Measurements from ENCODE around the gene PPFIBP1.
"Not testable (repeated sequence)": the region's sequence is repeated elsewhere in the genome, so short reads cannot be mapped to it uniquely, and the experiment has no call there.

PPFIBP1 gene

DNA sequence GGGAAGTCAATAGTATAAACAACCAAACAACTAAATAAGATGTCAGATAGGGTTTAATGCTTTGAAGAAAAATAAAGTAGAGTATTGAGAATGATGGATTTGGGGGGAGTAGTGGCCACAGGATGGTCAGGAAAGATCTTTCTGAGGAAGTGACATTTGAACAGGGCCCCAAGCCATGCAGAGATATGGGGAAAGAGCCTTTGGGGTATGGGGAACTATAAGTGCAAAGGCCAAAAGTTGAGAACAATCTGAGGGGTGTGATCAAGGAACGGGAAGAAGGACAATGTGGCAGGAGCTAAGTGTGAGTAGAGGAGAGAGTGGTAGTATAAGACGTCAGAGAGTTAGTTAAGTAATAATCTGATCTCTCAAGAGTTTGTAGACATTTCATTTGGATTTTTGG is 188.0 kb downstream of the PPFIBP1 start:
- peaks cover 28% of the 10 kb centered on the region for H3K4me1 Mint-ChIP-seq
- TF ChIP-seq, protein P1, sequence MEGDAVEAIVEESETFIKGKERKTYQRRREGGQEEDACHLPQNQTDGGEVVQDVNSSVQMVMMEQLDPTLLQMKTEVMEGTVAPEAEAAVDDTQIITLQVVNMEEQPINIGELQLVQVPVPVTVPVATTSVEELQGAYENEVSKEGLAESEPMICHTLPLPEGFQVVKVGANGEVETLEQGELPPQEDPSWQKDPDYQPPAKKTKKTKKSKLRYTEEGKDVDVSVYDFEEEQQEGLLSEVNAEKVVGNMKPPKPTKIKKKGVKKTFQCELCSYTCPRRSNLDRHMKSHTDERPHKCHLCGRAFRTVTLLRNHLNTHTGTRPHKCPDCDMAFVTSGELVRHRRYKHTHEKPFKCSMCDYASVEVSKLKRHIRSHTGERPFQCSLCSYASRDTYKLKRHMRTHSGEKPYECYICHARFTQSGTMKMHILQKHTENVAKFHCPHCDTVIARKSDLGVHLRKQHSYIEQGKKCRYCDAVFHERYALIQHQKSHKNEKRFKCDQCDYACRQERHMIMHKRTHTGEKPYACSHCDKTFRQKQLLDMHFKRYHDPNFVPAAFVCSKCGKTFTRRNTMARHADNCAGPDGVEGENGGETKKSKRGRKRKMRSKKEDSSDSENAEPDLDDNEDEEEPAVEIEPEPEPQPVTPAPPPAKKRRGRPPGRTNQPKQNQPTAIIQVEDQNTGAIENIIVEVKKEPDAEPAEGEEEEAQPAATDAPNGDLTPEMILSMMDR (IDR thresholded peaks at IDR 0.05), result no peak
- H3K4me3 Mint-ChIP-seq, result peak overlapping the region; percentile 97
- H3K36me3 Mint-ChIP-seq (ENCODE audit: low read depth), result peaks cover 47% of the 10 kb centered on the region
- peaks cover 3% of the 10 kb centered on the region for H3K27me3 Mint-ChIP-seq (ENCODE audit: low read depth, poor library complexity)
- no peak overlapping the region for H3K27ac Mint-ChIP-seq
- DNase-seq, result no peak
- no peaks in the 10 kb centered on the region for H3K9me3 Mint-ChIP-seq

DNA sequence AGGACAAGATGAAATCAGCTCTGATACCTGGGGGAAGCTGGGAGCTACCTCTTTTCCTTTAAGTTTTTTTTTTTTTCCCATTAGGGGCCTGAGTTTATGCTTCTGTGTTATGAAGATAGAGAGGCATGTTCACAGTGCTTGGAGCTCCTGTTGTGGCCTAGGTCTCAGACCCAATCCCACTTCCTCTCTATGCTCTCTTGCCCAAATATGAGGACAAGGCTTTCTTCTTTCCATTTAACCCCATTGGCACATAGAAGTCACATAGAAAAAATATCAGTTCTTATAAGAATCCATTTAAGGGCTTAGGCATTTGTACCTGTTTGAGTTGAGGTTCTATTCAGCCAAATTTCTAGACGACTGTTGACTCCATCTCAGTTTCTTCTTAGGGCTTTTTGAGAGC is 199.2 kb downstream of the PPFIBP1 start:
- Mint-ChIP-seq H3K27ac (no peak overlapping the region), H3K4me1 (no peaks in the 10 kb centered on the region), H3K36me3 (ENCODE audit: low read depth) (peaks cover 38% of the 10 kb centered on the region), H3K9me3 (no peaks in the 10 kb centered on the region), H3K4me3 (no peak overlapping the region), H3K27me3 (ENCODE audit: low read depth, poor library complexity) (no peaks in the 10 kb centered on the region)
- DNase-seq, result no peak
- TF ChIP-seq, protein P1 (IDR thresholded peaks at IDR 0.05), result no peak

DNA sequence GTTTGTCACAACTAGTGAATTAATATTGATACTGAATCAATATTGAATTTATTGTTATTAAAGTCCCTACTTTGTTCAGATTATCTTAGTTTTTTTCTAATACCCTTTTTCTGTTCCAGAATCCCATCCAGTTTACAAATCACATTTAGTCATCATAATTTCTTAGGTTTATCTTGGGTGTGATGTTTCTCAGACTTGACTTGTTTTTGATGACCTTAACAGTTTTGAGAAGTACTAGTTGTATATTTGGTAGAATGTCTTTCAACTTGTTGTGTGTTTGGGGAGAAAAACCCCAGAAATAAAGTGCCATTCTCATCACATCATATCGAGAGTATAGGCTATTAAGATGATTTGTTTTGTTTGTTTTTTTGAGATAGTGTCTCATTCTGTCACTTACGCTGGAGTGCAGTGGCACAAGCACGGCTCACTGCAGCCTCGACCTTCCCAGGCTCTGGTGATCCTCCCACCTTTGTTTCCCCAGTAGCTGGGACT is 206.1 kb downstream of the PPFIBP1 start:
- H3K9me3 Mint-ChIP-seq, result no peaks in the 10 kb centered on the region
- H3K4me1 Mint-ChIP-seq, result no peaks in the 10 kb centered on the region
- H3K27me3 Mint-ChIP-seq (ENCODE audit: low read depth, poor library complexity), result no peaks in the 10 kb centered on the region
- peaks cover 49% of the 10 kb centered on the region for H3K36me3 Mint-ChIP-seq (ENCODE audit: low read depth)
- no peak overlapping the region for H3K4me3 Mint-ChIP-seq
- TF ChIP-seq, protein P1 (IDR thresholded peaks at IDR 0.05), result no peak
- H3K27ac Mint-ChIP-seq, result peak overlapping the region; percentile 8
- no peak for DNase-seq

DNA sequence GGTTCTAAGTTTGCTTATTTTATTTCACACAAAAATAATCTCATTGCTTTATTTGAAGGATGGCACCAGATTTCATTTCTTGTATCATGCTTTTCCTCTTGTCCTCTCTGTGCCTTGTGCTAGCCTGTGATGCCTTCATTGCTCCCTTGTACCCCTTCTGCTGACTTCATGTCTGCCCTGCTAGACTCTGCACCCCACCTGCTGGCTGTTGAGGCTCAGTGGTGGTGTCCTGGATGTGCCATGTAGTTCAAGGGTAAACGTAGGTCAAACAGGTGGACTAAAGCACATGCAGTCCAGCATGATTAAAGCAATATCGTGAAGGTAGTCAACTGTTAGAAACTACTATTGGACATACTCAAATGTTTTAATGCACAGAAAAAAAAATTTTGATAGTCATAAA is 208.3 kb downstream of the PPFIBP1 start:
- H3K27me3 Mint-ChIP-seq (ENCODE audit: low read depth, poor library complexity), result no peaks in the 10 kb centered on the region
- TF ChIP-seq, protein P1 (IDR thresholded peaks at IDR 0.05), result no peak
- no peak overlapping the region for H3K27ac Mint-ChIP-seq
- H3K36me3 Mint-ChIP-seq (ENCODE audit: low read depth), result peaks cover 48% of the 10 kb centered on the region
- DNase-seq, result no peak
- no peaks in the 10 kb centered on the region for H3K9me3 Mint-ChIP-seq
- no peak overlapping the region for H3K4me3 Mint-ChIP-seq
- no peaks in the 10 kb centered on the region for H3K4me1 Mint-ChIP-seq

DNA sequence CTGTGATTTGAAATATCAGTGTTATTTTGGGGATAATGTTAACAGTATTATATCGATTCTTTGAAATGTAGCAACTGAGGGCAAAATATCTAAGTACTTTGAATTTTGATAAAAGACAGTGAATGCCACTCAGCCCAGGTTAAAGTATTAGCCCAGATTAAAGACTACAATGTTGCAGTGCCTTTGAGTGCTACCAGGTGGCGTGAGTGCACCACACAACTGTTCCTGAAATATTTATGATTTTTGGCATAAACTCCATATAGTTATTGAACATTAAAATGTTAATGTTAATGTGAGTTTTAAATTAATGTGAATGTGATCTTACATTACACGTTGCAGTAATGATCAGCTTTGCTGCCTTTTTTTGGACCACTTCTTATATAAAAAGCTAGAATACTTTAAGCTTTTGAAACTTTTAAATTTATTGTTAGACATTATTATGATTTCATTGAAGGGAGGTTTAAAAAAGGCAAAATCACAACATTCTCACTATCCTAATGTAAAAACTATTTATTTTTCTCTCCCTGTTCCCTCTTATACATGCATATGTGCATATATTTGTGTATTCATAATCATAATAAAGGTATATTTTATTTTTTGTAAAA is 209.1 kb downstream of the PPFIBP1 start:
- Mint-ChIP-seq H3K27ac (no peak overlapping the region), H3K9me3 (no peaks in the 10 kb centered on the region), H3K4me3 (no peak overlapping the region), H3K36me3 (ENCODE audit: low read depth) (peaks cover 52% of the 10 kb centered on the region), H3K27me3 (ENCODE audit: low read depth, poor library complexity) (no peaks in the 10 kb centered on the region), H3K4me1 (no peaks in the 10 kb centered on the region)
- peak; percentile 18 for DNase-seq
- TF ChIP-seq, protein P1 (IDR thresholded peaks at IDR 0.05), result peak; percentile 76

DNA sequence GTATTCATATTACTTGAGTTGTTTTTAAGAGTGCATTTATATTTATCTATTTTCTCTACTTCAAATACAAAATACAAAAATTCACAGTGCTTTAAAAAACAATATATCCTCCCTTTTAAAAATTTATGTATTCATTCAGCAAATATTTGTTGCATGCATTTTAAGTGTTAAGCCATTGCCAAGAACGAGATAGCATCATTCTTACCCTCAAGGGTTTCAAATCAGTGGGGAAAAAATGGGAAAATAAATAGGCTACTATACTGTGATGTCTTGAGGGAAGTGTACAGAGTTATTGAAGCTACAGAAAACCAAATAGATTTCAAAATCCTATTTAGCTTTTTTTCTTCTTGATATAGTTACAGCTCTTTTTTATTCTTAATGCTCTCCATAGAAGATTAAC is 209.8 kb downstream of the PPFIBP1 start:
- Mint-ChIP-seq H3K27me3 (ENCODE audit: low read depth, poor library complexity) (no peaks in the 10 kb centered on the region), H3K4me1 (no peaks in the 10 kb centered on the region), H3K36me3 (ENCODE audit: low read depth) (peaks cover 52% of the 10 kb centered on the region), H3K27ac (no peak overlapping the region), H3K9me3 (no peaks in the 10 kb centered on the region), H3K4me3 (no peak overlapping the region)
- DNase-seq, result no peak
- TF ChIP-seq, protein P1 (IDR thresholded peaks at IDR 0.05), result no peak

DNA sequence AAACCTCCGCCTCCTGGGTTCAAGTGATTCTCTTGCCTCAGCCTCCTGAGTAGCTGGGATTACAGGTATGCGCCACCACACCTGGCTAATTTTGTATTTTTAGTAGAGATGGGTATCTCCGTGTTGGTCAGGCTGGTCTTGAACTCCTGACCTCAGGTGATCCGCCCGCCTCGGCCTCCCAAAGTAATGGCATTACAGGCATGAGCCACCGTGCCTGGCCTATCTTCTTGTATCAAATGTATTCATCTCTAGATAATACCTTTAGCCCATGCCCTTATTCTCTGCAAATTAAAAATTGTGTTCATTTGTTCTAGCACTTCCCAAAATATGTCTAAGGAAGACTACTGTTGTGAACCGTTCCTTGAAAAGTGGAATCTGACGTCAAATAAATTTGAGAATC is 210.3 kb downstream of the PPFIBP1 start:
- H3K4me1 Mint-ChIP-seq; H3K9me3 Mint-ChIP-seq; H3K27me3 Mint-ChIP-seq (ENCODE audit: low read depth, poor library complexity); DNase-seq; H3K4me3 Mint-ChIP-seq; H3K27ac Mint-ChIP-seq: not testable (repeated sequence)
- H3K36me3 Mint-ChIP-seq (ENCODE audit: low read depth), result peaks cover 52% of the 10 kb centered on the region
